ENCODE data around the gene STK32A.

DNA sequence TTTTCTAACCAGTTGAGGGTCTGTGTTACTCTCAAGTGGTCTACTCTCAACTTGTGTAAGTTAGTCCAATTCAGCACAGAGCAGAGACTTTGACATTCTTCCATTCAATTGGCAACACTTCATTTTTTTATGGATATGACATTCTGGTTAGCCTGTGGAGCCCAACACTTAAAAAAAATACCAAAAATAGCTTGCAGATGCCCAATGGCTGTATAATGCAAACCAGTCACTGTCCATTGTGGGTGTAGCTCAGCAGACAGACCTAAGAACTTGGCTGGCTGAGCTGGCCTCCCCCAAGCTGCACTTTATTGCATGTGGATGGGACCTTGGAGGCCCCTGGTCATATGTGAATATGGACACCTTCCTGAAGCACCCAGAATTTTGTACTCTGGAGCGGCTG is 171.8 kb downstream of the STK32A start:
- TF ChIP-seq, protein P1, sequence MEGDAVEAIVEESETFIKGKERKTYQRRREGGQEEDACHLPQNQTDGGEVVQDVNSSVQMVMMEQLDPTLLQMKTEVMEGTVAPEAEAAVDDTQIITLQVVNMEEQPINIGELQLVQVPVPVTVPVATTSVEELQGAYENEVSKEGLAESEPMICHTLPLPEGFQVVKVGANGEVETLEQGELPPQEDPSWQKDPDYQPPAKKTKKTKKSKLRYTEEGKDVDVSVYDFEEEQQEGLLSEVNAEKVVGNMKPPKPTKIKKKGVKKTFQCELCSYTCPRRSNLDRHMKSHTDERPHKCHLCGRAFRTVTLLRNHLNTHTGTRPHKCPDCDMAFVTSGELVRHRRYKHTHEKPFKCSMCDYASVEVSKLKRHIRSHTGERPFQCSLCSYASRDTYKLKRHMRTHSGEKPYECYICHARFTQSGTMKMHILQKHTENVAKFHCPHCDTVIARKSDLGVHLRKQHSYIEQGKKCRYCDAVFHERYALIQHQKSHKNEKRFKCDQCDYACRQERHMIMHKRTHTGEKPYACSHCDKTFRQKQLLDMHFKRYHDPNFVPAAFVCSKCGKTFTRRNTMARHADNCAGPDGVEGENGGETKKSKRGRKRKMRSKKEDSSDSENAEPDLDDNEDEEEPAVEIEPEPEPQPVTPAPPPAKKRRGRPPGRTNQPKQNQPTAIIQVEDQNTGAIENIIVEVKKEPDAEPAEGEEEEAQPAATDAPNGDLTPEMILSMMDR (conservative IDR thresholded peaks at IDR 0.05): no peak
- TF ChIP-seq ZFX (IDR thresholded peaks at IDR 0.05): no peak

Data from C4-2B (cell line).